ENCODE results near the gene MYT1. TPM values are rescaled to one million over a fixed set of nuclear protein-coding genes. Genes with fewer than 3 reads are reported as not detected.

Gene MYT1
- total RNA-seq, 1 experiment from 2014 or later: 2.0 TPM

DNA sequence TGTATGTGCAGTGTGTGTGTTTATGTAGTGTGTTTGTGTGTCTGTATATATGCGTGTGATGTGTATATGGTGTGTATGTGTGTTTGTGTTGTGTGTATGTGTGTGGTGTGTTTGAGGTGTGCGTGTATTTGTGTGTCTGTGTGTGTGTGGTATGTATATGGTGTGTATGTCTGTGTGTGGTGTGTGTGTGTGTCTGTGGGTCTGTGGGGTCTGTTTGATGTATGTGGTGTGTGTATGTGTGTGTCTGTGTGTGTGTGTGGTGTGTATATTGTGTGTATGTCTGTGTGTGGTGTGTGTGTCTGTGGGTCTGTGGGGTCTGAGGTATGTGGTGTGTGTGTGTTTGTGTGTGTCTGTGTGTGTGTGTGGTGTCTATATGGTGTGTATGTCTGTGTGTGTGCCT is 10.8 kb upstream of the MYT1 start (continued):
- TF ChIP-seq FOXP1 (CRISPR knock-in tag; IDR thresholded peaks at IDR 0.05; ENCODE audit: borderline replicate concordance): no peak
- TF ChIP-seq, protein P1, sequence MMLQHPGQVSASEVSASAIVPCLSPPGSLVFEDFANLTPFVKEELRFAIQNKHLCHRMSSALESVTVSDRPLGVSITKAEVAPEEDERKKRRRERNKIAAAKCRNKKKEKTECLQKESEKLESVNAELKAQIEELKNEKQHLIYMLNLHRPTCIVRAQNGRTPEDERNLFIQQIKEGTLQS (CRISPR knock-in tag; conservative IDR thresholded peaks at IDR 0.05): no peak
- TF ChIP-seq CREM (CRISPR knock-in tag; IDR thresholded peaks at IDR 0.05): no peak
- TF ChIP-seq CREB1 (CRISPR knock-in tag; IDR thresholded peaks at IDR 0.05): no peak
- TF ChIP-seq SOX15 (CRISPR knock-in tag; IDR thresholded peaks at IDR 0.05): no peak
- no peak for TF ChIP-seq ELF4 (CRISPR knock-in tag; IDR thresholded peaks at IDR 0.05; ENCODE audit: low read depth)
- TF ChIP-seq, protein P2, sequence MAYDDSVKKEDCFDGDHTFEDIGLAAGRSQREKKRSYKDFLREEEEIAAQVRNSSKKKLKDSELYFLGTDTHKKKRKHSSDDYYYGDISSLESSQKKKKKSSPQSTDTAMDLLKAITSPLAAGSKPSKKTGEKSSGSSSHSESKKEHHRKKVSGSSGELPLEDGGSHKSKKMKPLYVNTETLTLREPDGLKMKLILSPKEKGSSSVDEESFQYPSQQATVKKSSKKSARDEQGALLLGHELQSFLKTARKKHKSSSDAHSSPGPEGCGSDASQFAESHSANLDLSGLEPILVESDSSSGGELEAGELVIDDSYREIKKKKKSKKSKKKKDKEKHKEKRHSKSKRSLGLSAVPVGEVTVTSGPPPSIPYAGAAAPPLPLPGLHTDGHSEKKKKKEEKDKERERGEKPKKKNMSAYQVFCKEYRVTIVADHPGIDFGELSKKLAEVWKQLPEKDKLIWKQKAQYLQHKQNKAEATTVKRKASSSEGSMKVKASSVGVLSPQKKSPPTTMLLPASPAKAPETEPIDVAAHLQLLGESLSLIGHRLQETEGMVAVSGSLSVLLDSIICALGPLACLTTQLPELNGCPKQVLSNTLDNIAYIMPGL (CRISPR knock-in tag; IDR thresholded peaks at IDR 0.05): no peak
- no peak for TF ChIP-seq E2F5 (CRISPR knock-in tag; IDR thresholded peaks at IDR 0.05)

GRCh38 chr20:64153861-64154589 is 10.2 kb upstream of the MYT1 start:
- no peak for TF ChIP-seq MXD4 (CRISPR knock-in tag; IDR thresholded peaks at IDR 0.05; ENCODE audit: borderline replicate concordance)
- TF ChIP-seq ZNF263 (CRISPR knock-in tag; IDR thresholded peaks at IDR 0.05; ENCODE audit: low read depth): no peak
- TF ChIP-seq ZNF121 (CRISPR knock-in tag; IDR thresholded peaks at IDR 0.05): no peak
- no peak for TF ChIP-seq ZNF671 (CRISPR knock-in tag; IDR thresholded peaks at IDR 0.05)
- no peak for TF ChIP-seq ZBTB43 (CRISPR knock-in tag; IDR thresholded peaks at IDR 0.05)
- no peak for TF ChIP-seq ATF1 (CRISPR knock-in tag; IDR thresholded peaks at IDR 0.05)
- TF ChIP-seq ZBTB21 (CRISPR knock-in tag; IDR thresholded peaks at IDR 0.05; ENCODE audit: borderline replicate concordance): no peak
- TF ChIP-seq, protein P3, sequence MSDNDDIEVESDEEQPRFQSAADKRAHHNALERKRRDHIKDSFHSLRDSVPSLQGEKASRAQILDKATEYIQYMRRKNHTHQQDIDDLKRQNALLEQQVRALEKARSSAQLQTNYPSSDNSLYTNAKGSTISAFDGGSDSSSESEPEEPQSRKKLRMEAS (CRISPR knock-in tag; IDR thresholded peaks at IDR 0.05): no peak
- no peak for TF ChIP-seq SP1 (CRISPR knock-in tag; conservative IDR thresholded peaks at IDR 0.05)
- TF ChIP-seq TCF7 (CRISPR knock-in tag; IDR thresholded peaks at IDR 0.05; ENCODE audit: low read depth): no peak
- TF ChIP-seq NR1H2 (CRISPR knock-in tag; IDR thresholded peaks at IDR 0.05): no peak
- peaks cover 7% of the 10 kb centered on the region for H3K9me3 Mint-ChIP-seq
- peaks cover 33% of the 10 kb centered on the region for H3K4me1 Mint-ChIP-seq
- H3K4me3 Mint-ChIP-seq: no peak overlapping the region
- POLR2A ChIA-PET: no interaction called here
- CTCF ChIA-PET: no interaction called here
- ATAC-seq (no peak), DNase-seq (ENCODE audit: low spot score) (no peak)
- no peak overlapping the region for H3K27ac Mint-ChIP-seq
- peaks cover 5% of the 10 kb centered on the region; the same call in 1 of the 2 replicates for H3K36me3 Mint-ChIP-seq
- H3K27me3 Mint-ChIP-seq (ENCODE audit: low read depth): no peaks in the 10 kb centered on the region

DNA sequence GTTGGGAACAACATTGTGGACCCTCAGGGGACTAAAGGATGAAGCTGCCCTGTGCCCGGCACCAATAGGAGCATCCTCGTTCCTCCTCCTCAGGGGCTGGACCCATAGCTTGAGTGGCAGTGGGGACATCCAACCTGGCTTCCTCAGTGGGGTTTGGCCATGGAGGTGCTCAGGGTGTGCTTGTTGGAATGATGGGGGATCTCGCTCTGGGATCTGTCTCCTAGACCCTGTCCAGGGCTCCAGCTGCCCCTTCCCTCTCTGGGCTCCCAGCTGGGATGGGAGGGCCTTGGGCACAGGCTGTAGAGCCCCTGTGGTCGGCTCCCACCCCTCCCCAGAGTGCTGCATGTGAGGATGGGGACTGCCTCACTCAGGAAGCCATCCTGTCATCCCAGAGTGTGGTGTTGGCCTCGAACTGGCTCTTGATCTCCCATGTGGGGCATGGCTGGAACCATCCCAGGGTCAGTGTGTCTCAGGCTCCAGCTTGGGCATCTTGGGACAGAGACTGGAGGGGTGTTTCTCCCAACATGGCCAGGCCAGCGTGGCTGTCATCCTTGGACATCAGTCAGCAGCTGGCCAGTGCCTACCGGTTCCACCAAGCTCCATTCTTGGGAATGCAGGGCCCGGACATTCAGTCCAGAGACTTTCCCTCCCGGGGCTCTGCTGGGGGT is 9.5 kb upstream of the MYT1 start:
- ChIA-PET POLR2A (interaction anchor here (0.6 kb wide), 1 partner anchor 155 kb away, joined by 3 read pairs; no protein-coding TSS in a partner anchor), CTCF (interaction anchor here (1.9 kb wide), 1 partner anchor 69 kb away, joined by 5 read pairs; no protein-coding TSS in a partner anchor)
- ATAC-seq: no peak
- H3K27me3 Mint-ChIP-seq (ENCODE audit: low read depth): no peaks in the 10 kb centered on the region
- peaks cover 39% of the 10 kb centered on the region for H3K4me1 Mint-ChIP-seq
- no peak for TF ChIP-seq NFYB (CRISPR knock-in tag; conservative IDR thresholded peaks at IDR 0.05; ENCODE audit: low read depth)
- no peak for TF ChIP-seq TP53 (CRISPR knock-in tag; IDR thresholded peaks at IDR 0.05)
- no peak for TF ChIP-seq NR1H2 (CRISPR knock-in tag; IDR thresholded peaks at IDR 0.05)
- no peak for TF ChIP-seq OVOL2 (CRISPR knock-in tag; IDR thresholded peaks at IDR 0.05; ENCODE audit: borderline replicate concordance)
- TF ChIP-seq SMAD3 (CRISPR knock-in tag; IDR thresholded peaks at IDR 0.05; ENCODE audit: borderline replicate concordance): no peak
- TF ChIP-seq, protein P4, sequence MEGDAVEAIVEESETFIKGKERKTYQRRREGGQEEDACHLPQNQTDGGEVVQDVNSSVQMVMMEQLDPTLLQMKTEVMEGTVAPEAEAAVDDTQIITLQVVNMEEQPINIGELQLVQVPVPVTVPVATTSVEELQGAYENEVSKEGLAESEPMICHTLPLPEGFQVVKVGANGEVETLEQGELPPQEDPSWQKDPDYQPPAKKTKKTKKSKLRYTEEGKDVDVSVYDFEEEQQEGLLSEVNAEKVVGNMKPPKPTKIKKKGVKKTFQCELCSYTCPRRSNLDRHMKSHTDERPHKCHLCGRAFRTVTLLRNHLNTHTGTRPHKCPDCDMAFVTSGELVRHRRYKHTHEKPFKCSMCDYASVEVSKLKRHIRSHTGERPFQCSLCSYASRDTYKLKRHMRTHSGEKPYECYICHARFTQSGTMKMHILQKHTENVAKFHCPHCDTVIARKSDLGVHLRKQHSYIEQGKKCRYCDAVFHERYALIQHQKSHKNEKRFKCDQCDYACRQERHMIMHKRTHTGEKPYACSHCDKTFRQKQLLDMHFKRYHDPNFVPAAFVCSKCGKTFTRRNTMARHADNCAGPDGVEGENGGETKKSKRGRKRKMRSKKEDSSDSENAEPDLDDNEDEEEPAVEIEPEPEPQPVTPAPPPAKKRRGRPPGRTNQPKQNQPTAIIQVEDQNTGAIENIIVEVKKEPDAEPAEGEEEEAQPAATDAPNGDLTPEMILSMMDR (IDR thresholded peaks at IDR 0.05): no peak
- TF ChIP-seq NFE2L1 (CRISPR knock-in tag; IDR thresholded peaks at IDR 0.05): no peak
- TF ChIP-seq TEAD4 (CRISPR knock-in tag; IDR thresholded peaks at IDR 0.05): no peak
- H3K9me3 Mint-ChIP-seq: peaks cover 3% of the 10 kb centered on the region
- peaks cover 2% of the 10 kb centered on the region; the same call in 1 of the 2 replicates for H3K36me3 Mint-ChIP-seq
- H3K27ac Mint-ChIP-seq: no peak overlapping the region
- no peak overlapping the region for H3K4me3 Mint-ChIP-seq
- no peak for DNase-seq (ENCODE audit: low spot score)
